H1 (cell line): ENCODE results near the gene SECTM1. TPM values are rescaled to one million over a fixed set of nuclear protein-coding genes. Genes with fewer than 3 reads are reported as not detected.

ENCODE experiments used
- CHD7 ChIP-seq: fragments of 300-600 bp; sonication (generic); IDR thresholded peaks from 2 replicates; pipeline ENCODE4 v1.7.1; 2012; ENCODE audit warnings: low read length, moderate library complexity, mild to moderate bottlenecking, inconsistent platforms; ENCODE audit not compliant: insufficient replicate concordance
- EGR1 ChIP-seq: IDR thresholded peaks from 2 replicates; pipeline ENCODE4 v1.6.1; 2011; ENCODE audit warnings: low read depth, low read length, borderline replicate concordance
- RNF2 ChIP-seq: fragments of 200-900, 300-1000 bp; sonication (generic); IDR thresholded peaks from 2 replicates; pipeline ENCODE4 v1.7.1; 2016; ENCODE audit warnings: borderline replicate concordance, low read depth, mild to moderate bottlenecking, antibody characterized with exemption, low read length; ENCODE audit not compliant: poor library complexity, severe bottlenecking; ENCODE audit errors: missing control alignments
- polyA plus RNA-seq, 7 experiments: library from polyadenylated mRNA; depleted of rRNA in 3 of 7; stranded (reverse) in 5 of 7; unstranded in 2 of 7; fragments of >200 nt in 5 of 7; fragments of 200-250 nt in 2 of 7; gene quantifications; 1 replicate in 5 of 7; 2 replicates in 1 of 7; 4 replicates in 1 of 7; pipeline versions ENCODE4 v1.2.1 to v1.2.3, GENCODE V29; 2011 to 2013; ENCODE audit warnings: missing spikeins in 2 of 7, mixed read lengths in 2 of 7
- total RNA-seq: library from RNA; stranded (reverse); fragmentation: NEBNext Ultra II Directional; extraction: Animal tissue kit (Norgen Biotek cat#: 25700); gene quantifications from 2 replicates; pipeline ENCODE4 v1.2.1, GENCODE V29; 2021

The SECTM1 gene
- total and polyA plus RNA-seq, 2 of the 8 experiments (the other 6 are each of a cell fraction or from before 2014, with no cell fraction given), result 0.20 to 0.65 TPM

- TF ChIP-seq CHD7 (no peak), EGR1 (no peak), RNF2 (no peak)
- TF ChIP-seq, all 59 proteins: peak for 0
These were observed 55.7 kb downstream of the SECTM1 start (continued) for GRCh38 chr17:82277851-82278250.
